Measurements from ENCODE around the gene RAD21L1. TPM values are rescaled to one million over a fixed set of nuclear protein-coding genes. Genes with fewer than 3 reads are reported as not detected.

The RAD21L1 gene
- total RNA-seq, 2 donors from 2014 or later = 1.4 TPM; not detected in 1

DNA sequence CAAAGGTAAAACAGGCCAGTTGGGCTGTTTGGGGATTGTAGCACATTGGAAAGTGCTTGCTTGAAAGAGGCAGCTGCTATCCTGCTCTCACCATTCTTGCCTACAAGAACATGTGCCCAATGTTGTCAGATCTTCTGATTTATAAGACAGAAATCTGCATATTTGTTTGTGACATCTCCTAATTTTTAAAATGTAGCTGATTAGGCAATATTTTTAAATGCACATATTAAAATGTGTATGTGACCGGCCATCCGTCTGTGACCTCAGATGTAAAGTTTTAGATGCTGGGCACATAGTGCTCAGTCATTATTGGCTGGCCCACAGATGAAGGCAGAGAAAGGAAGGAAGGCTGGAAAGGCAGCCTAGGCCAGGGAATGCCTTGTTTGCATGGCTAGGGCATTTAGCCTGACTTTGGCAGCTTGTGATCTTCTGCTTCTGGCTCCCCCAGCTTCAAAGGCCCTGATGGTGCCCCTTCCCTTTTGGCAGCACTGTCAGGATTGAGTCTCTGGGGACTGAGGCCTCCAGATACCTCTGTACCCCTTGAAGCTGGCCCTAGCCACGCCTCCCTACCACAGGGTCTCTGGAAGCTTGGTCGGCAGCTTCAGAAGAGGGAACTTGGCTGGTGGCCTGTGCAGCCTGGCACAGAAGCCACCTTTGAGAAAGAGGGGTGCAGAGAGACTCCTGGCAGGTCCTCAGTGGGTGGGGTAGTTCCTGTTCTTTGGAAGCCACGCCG lies 46.7 kb downstream of the RAD21L1 start:
- H3K27me3 Mint-ChIP-seq (ENCODE audit: insufficient read depth) = peaks cover 2% of the 10 kb centered on the region
- H3K27ac ChIP-seq (ENCODE audit: low read depth, low read length) = no peak overlapping the region
- H3K36me3 ChIP-seq (ENCODE audit: control insufficient read depth, insufficient read depth, low read length) = no peaks in the 10 kb centered on the region
- no peak overlapping the region for H3K4me3 Mint-ChIP-seq
- no peaks in the 10 kb centered on the region for H3K4me1 ChIP-seq (ENCODE audit: control insufficient read depth, insufficient read depth, low read length)
- peaks cover 5% of the 10 kb centered on the region for H3K27me3 ChIP-seq (ENCODE audit: control insufficient read depth, insufficient read depth, low read length, poor library complexity, severe bottlenecking)
- 90 to 92% methylated on average over 2 to 6 of the region's 6 CpGs for WGBS, 2 experiments (ENCODE audit: insufficient coverage in 1 of 2, insufficient read length in 1 of 2)
- TF ChIP-seq, protein P1, sequence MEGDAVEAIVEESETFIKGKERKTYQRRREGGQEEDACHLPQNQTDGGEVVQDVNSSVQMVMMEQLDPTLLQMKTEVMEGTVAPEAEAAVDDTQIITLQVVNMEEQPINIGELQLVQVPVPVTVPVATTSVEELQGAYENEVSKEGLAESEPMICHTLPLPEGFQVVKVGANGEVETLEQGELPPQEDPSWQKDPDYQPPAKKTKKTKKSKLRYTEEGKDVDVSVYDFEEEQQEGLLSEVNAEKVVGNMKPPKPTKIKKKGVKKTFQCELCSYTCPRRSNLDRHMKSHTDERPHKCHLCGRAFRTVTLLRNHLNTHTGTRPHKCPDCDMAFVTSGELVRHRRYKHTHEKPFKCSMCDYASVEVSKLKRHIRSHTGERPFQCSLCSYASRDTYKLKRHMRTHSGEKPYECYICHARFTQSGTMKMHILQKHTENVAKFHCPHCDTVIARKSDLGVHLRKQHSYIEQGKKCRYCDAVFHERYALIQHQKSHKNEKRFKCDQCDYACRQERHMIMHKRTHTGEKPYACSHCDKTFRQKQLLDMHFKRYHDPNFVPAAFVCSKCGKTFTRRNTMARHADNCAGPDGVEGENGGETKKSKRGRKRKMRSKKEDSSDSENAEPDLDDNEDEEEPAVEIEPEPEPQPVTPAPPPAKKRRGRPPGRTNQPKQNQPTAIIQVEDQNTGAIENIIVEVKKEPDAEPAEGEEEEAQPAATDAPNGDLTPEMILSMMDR (conservative IDR thresholded peaks at IDR 0.05) = no peak
- no peak overlapping the region for H3K27ac Mint-ChIP-seq
- peaks cover 2% of the 10 kb centered on the region for H3K4me1 Mint-ChIP-seq
- H3K9me3 ChIP-seq (ENCODE audit: control insufficient read depth, low read length) = no peaks in the 10 kb centered on the region
- DNase-seq = no peak
- no peak overlapping the region for H3K9ac ChIP-seq (ENCODE audit: extremely low read depth, low read length, poor library complexity, severe bottlenecking)
- no peaks in the 10 kb centered on the region for H3K36me3 Mint-ChIP-seq (ENCODE audit: low read depth)
- H3K9me3 Mint-ChIP-seq = no peaks in the 10 kb centered on the region
- H3K4me3 ChIP-seq (ENCODE audit: low read length) = no peak overlapping the region

DNA sequence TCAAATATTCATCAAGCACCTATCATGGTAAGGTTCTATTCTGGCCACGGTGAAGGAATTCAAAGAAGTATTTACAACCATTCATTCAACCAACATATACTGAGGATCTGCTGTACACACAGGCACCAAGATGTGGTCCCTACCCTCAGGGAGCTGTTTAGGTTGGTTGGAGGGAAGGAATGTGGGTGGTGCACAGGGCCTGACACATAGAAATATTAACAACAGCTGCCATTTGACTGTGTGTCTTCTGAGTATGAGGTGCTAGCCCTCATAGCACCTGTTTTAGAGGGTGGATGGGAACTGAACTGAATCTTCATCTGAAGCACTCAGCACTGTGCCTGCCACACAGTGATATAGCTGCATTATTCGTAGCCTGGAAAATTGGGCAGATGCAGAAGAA lies 47.5 kb downstream of the RAD21L1 start:
- Mint-ChIP-seq H3K27me3 (ENCODE audit: insufficient read depth) (peaks cover under 1% of the 10 kb centered on the region), H3K4me3 (no peak overlapping the region), H3K27ac (no peak overlapping the region), H3K9me3 (no peaks in the 10 kb centered on the region), H3K36me3 (ENCODE audit: low read depth) (no peaks in the 10 kb centered on the region), H3K4me1 (no peaks in the 10 kb centered on the region)
- Histone ChIP-seq H3K36me3 (ENCODE audit: control insufficient read depth, insufficient read depth, low read length) (no peaks in the 10 kb centered on the region), H3K27ac (ENCODE audit: low read depth, low read length) (no peak overlapping the region), H3K9ac (ENCODE audit: extremely low read depth, low read length, poor library complexity, severe bottlenecking) (no peak overlapping the region), H3K4me3 (ENCODE audit: low read length) (no peak overlapping the region), H3K27me3 (ENCODE audit: control insufficient read depth, insufficient read depth, low read length, poor library complexity, severe bottlenecking) (no peaks in the 10 kb centered on the region), H3K4me1 (ENCODE audit: control insufficient read depth, insufficient read depth, low read length) (no peaks in the 10 kb centered on the region), H3K9me3 (ENCODE audit: control insufficient read depth, low read length) (no peaks in the 10 kb centered on the region)
- WGBS, 2 experiments (ENCODE audit: insufficient coverage in 1 of 2, insufficient read length in 1 of 2) = 98 to 100% methylated on average over 1 to 2 of the region's 2 CpGs
- DNase-seq = no peak
- TF ChIP-seq, protein P1 (conservative IDR thresholded peaks at IDR 0.05) = no peak

DNA sequence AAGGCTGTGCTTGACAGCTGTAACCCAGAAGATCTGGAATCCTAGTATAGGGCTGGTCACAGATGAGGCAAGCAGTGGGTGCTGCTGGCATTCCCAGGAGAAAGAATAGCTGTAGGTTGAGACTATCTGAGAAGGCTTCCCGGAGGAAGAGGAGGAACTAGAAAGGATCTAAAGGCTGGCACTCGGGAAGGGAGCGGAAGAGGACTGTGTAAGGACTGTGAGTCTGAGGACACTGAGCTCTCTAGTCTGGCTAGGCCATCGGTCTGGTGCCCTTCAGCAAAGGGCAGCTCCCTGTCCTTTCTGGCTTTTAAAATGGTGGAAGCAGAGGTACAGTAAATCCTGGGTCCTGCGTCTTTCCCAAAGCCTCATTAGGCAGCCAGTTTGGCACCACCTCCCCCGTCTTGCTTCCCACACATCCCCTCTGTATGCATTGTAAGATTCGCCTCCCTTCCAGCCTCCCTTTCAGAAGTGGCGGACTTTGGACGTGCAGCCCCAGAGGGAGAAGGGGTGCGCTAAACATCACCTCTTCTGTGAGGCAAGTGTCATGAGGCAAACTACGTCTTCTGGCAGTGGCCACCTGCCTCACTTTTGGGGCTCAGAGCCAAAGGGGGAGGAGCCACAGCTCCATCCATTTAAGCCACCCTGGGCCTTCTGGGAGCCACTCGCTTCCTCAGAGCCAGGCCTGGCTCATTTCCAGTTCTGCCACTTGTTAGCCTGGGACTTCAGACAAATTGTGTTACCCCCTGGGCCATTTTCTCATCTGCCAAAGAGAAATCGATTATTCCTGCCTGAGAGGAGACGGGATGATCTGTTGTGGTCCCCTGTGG lies 48.9 kb downstream of the RAD21L1 start:
- no peak overlapping the region for H3K27ac ChIP-seq (ENCODE audit: low read depth, low read length)
- no peaks in the 10 kb centered on the region for H3K36me3 ChIP-seq (ENCODE audit: control insufficient read depth, insufficient read depth, low read length)
- Mint-ChIP-seq H3K36me3 (ENCODE audit: low read depth) (no peaks in the 10 kb centered on the region), H3K27me3 (ENCODE audit: insufficient read depth) (no peaks in the 10 kb centered on the region), H3K27ac (no peak overlapping the region), H3K4me1 (no peaks in the 10 kb centered on the region), H3K9me3 (no peaks in the 10 kb centered on the region), H3K4me3 (no peak overlapping the region)
- no peaks in the 10 kb centered on the region for H3K9me3 ChIP-seq (ENCODE audit: control insufficient read depth, low read length)
- no peak for DNase-seq
- WGBS, 2 experiments (ENCODE audit: insufficient coverage in 1 of 2, insufficient read length in 1 of 2) = 90% methylated on average over 9 to 14 of the region's 14 CpGs
- H3K4me3 ChIP-seq (ENCODE audit: low read length) = no peak overlapping the region
- H3K9ac ChIP-seq (ENCODE audit: extremely low read depth, low read length, poor library complexity, severe bottlenecking) = no peak overlapping the region
- TF ChIP-seq, protein P1 (conservative IDR thresholded peaks at IDR 0.05) = no peak
- no peaks in the 10 kb centered on the region for H3K27me3 ChIP-seq (ENCODE audit: control insufficient read depth, insufficient read depth, low read length, poor library complexity, severe bottlenecking)
- H3K4me1 ChIP-seq (ENCODE audit: control insufficient read depth, insufficient read depth, low read length) = no peaks in the 10 kb centered on the region

All from endodermal cell (in vitro differentiated cells).